ENCODE measurements around the gene LRRC32. TPM values are rescaled to one million over a fixed set of nuclear protein-coding genes. Genes with fewer than 3 reads are reported as not detected.

LRRC32 gene
- total and polyA plus RNA-seq, 2 experiments from 2014 or later: 0.42 to 0.58 TPM

DNA sequence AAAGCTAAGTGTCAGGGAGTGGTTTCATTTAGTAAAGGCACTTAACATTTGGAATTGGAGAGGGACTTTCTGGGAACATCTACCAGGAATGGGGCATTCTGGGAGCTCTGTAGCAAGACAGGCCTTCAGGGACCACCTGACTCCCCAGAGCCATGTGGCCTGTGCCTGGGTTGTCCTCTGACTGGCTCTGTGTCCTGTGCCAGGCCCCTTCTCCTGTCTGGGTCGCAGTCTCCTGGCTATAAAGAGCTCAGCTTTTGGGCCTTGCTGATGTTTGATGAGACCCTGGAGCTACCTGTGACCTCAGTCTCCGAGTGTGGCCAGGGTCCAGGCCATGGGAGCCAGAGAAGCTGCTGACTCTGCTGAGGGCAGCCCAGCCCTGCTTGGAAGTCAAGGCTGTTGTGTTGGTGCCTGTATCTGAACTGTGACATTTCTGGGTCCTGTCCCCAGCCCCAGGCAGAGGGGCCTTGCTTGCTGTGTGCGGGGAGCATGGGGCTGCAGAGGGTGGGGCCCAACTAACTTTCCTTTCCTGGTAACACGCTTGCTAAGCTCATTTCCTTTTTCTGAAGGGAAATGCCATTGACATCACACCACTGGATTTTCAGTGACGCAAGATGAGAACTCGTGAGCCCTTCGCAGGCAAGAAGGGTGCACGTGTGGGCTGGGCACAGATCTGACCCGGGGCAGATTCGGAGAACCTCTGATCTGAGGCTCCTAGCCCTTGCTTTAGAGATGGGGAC, 41.3 kb downstream of the LRRC32 start:
- TF ChIP-seq, protein P1, sequence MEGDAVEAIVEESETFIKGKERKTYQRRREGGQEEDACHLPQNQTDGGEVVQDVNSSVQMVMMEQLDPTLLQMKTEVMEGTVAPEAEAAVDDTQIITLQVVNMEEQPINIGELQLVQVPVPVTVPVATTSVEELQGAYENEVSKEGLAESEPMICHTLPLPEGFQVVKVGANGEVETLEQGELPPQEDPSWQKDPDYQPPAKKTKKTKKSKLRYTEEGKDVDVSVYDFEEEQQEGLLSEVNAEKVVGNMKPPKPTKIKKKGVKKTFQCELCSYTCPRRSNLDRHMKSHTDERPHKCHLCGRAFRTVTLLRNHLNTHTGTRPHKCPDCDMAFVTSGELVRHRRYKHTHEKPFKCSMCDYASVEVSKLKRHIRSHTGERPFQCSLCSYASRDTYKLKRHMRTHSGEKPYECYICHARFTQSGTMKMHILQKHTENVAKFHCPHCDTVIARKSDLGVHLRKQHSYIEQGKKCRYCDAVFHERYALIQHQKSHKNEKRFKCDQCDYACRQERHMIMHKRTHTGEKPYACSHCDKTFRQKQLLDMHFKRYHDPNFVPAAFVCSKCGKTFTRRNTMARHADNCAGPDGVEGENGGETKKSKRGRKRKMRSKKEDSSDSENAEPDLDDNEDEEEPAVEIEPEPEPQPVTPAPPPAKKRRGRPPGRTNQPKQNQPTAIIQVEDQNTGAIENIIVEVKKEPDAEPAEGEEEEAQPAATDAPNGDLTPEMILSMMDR (conservative IDR thresholded peaks at IDR 0.05; ENCODE audit: low read depth in 2 of 2): no peak
- no peak for TF ChIP-seq ZNF114 (CRISPR knock-in tag; IDR thresholded peaks at IDR 0.05)
- TF ChIP-seq ZNF331 (CRISPR knock-in tag; IDR thresholded peaks at IDR 0.05; ENCODE audit: low read depth): no peak
- TF ChIP-seq, protein P2, sequence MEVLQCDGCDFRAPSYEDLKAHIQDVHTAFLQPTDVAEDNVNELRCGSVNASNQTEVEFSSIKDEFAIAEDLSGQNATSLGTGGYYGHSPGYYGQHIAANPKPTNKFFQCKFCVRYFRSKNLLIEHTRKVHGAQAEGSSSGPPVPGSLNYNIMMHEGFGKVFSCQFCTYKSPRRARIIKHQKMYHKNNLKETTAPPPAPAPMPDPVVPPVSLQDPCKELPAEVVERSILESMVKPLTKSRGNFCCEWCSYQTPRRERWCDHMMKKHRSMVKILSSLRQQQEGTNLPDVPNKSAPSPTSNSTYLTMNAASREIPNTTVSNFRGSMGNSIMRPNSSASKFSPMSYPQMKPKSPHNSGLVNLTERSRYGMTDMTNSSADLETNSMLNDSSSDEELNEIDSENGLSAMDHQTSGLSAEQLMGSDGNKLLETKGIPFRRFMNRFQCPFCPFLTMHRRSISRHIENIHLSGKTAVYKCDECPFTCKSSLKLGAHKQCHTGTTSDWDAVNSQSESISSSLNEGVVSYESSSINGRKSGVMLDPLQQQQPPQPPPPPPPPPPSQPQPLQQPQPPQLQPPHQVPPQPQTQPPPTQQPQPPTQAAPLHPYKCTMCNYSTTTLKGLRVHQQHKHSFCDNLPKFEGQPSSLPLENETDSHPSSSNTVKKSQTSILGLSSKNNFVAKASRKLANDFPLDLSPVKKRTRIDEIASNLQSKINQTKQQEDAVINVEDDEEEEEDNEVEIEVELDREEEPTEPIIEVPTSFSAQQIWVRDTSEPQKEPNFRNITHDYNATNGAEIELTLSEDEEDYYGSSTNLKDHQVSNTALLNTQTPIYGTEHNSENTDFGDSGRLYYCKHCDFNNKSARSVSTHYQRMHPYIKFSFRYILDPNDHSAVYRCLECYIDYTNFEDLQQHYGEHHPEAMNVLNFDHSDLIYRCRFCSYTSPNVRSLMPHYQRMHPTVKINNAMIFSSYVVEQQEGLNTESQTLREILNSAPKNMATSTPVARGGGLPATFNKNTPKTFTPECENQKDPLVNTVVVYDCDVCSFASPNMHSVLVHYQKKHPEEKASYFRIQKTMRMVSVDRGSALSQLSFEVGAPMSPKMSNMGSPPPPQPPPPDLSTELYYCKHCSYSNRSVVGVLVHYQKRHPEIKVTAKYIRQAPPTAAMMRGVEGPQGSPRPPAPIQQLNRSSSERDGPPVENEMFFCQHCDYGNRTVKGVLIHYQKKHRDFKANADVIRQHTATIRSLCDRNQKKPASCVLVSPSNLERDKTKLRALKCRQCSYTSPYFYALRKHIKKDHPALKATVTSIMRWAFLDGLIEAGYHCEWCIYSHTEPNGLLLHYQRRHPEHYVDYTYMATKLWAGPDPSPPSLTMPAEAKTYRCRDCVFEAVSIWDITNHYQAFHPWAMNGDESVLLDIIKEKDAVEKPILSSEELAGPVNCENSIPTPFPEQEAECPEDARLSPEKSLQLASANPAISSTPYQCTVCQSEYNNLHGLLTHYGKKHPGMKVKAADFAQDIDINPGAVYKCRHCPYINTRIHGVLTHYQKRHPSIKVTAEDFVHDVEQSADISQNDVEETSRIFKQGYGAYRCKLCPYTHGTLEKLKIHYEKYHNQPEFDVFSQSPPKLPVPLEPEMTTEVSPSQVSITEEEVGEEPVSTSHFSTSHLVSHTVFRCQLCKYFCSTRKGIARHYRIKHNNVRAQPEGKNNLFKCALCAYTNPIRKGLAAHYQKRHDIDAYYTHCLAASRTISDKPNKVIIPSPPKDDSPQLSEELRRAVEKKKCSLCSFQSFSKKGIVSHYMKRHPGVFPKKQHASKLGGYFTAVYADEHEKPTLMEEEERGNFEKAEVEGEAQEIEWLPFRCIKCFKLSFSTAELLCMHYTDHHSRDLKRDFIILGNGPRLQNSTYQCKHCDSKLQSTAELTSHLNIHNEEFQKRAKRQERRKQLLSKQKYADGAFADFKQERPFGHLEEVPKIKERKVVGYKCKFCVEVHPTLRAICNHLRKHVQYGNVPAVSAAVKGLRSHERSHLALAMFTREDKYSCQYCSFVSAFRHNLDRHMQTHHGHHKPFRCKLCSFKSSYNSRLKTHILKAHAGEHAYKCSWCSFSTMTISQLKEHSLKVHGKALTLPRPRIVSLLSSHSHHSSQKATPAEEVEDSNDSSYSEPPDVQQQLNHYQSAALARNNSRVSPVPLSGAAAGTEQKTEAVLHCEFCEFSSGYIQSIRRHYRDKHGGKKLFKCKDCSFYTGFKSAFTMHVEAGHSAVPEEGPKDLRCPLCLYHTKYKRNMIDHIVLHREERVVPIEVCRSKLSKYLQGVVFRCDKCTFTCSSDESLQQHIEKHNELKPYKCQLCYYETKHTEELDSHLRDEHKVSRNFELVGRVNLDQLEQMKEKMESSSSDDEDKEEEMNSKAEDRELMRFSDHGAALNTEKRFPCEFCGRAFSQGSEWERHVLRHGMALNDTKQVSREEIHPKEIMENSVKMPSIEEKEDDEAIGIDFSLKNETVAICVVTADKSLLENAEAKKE (CRISPR knock-in tag; IDR thresholded peaks at IDR 0.05): no peak
- TF ChIP-seq EZH2 (IDR thresholded peaks at IDR 0.05; ENCODE audit: low read depth, unreplicated experiment): no peak
- TF ChIP-seq, protein P3, sequence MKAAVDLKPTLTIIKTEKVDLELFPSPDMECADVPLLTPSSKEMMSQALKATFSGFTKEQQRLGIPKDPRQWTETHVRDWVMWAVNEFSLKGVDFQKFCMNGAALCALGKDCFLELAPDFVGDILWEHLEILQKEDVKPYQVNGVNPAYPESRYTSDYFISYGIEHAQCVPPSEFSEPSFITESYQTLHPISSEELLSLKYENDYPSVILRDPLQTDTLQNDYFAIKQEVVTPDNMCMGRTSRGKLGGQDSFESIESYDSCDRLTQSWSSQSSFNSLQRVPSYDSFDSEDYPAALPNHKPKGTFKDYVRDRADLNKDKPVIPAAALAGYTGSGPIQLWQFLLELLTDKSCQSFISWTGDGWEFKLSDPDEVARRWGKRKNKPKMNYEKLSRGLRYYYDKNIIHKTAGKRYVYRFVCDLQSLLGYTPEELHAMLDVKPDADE (IDR thresholded peaks at IDR 0.05): no peak
- no peak for TF ChIP-seq POLR2AphosphoS5 (IDR thresholded peaks at IDR 0.05; ENCODE audit: low read depth)
- TF ChIP-seq, protein P4, sequence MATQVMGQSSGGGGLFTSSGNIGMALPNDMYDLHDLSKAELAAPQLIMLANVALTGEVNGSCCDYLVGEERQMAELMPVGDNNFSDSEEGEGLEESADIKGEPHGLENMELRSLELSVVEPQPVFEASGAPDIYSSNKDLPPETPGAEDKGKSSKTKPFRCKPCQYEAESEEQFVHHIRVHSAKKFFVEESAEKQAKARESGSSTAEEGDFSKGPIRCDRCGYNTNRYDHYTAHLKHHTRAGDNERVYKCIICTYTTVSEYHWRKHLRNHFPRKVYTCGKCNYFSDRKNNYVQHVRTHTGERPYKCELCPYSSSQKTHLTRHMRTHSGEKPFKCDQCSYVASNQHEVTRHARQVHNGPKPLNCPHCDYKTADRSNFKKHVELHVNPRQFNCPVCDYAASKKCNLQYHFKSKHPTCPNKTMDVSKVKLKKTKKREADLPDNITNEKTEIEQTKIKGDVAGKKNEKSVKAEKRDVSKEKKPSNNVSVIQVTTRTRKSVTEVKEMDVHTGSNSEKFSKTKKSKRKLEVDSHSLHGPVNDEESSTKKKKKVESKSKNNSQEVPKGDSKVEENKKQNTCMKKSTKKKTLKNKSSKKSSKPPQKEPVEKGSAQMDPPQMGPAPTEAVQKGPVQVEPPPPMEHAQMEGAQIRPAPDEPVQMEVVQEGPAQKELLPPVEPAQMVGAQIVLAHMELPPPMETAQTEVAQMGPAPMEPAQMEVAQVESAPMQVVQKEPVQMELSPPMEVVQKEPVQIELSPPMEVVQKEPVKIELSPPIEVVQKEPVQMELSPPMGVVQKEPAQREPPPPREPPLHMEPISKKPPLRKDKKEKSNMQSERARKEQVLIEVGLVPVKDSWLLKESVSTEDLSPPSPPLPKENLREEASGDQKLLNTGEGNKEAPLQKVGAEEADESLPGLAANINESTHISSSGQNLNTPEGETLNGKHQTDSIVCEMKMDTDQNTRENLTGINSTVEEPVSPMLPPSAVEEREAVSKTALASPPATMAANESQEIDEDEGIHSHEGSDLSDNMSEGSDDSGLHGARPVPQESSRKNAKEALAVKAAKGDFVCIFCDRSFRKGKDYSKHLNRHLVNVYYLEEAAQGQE (IDR thresholded peaks at IDR 0.05; ENCODE audit: unreplicated experiment): no peak
- TF ChIP-seq EZH2phosphoT487 (IDR thresholded peaks at IDR 0.05; ENCODE audit: unreplicated experiment): no peak
- TF ChIP-seq JUNB (IDR thresholded peaks at IDR 0.05; ENCODE audit: unreplicated experiment): no peak
- TF ChIP-seq NANOG (IDR thresholded peaks at IDR 0.05; ENCODE audit: borderline replicate concordance): no peak
- peaks cover 8% of the 10 kb centered on the region; the same call in 2 of the 3 replicates for H3K9me3 Mint-ChIP-seq
- DNase-seq (ENCODE audit: low spot score) (no peak), ATAC-seq (no peak)
- H3K27ac Mint-ChIP-seq: no peak overlapping the region
- H3K4me1 Mint-ChIP-seq: peaks cover 6% of the 10 kb centered on the region; the same call in 2 of the 3 replicates
- Histone ChIP-seq H3K27ac (ENCODE audit: low read depth) (no peak overlapping the region), H3K79me2 (replicated peaks; ENCODE audit: insufficient read depth) (no peaks in the 10 kb centered on the region), H3K27me3 (ENCODE audit: insufficient read depth) (no peaks in the 10 kb centered on the region), H3K4me3 (no peak overlapping the region), H2AFZ (no peak overlapping the region), H3K4me1 (ENCODE audit: insufficient read depth) (no peaks in the 10 kb centered on the region), H3F3A (replicated peaks; ENCODE audit: low read depth) (no peaks in the 10 kb centered on the region), H4K20me1 (replicated peaks; ENCODE audit: insufficient read depth) (no peaks in the 10 kb centered on the region), H3K36me3 (ENCODE audit: insufficient read depth) (no peaks in the 10 kb centered on the region), H3K9me2 (ENCODE audit: insufficient read depth) (no peaks in the 10 kb centered on the region), H3K4me2 (no peak overlapping the region)
- no peak overlapping the region for H3K4me3 Mint-ChIP-seq
- H3K27me3 Mint-ChIP-seq (ENCODE audit: insufficient read depth, low read depth, poor library complexity): peaks cover 5% of the 10 kb centered on the region
- H3K36me3 Mint-ChIP-seq (ENCODE audit: low read depth): no peaks in the 10 kb centered on the region; the same call in 2 of the 3 replicates
